ENCODE data around the gene NBEA.
"Not testable (repeated sequence)": the region's sequence is repeated elsewhere in the genome, so short reads cannot be mapped to it uniquely, and the experiment has no call there.

Gene NBEA

GRCh38 chr13:35309706-35310105 is 367.6 kb downstream of the NBEA start:
- no peak for DNase-seq

GRCh38 chr13:35332134-35332533 is 390.1 kb downstream of the NBEA start:
- no peak for DNase-seq

GRCh38 chr13:35333157-35333556 is 391.1 kb downstream of the NBEA start:
- no peak for DNase-seq

DNA sequence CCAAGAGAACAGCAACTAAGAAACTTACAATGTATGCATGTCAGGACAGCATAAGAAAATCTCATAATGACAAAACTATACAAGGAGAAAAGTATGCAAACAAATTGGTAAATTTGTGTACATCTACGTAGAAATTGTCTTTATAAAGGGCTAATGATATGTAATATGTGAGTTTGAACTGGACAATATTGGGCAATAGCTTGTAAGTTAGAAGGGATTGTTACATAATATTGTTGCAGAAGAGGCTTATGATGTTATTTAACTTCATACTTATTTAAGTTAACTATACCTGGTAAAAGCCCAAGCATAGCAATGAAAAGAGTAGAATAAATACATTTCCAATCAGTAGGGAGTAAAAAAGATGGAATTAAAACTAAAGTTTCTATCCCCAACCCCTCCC is 400.4 kb downstream of the NBEA start:
- no peak for DNase-seq

DNA sequence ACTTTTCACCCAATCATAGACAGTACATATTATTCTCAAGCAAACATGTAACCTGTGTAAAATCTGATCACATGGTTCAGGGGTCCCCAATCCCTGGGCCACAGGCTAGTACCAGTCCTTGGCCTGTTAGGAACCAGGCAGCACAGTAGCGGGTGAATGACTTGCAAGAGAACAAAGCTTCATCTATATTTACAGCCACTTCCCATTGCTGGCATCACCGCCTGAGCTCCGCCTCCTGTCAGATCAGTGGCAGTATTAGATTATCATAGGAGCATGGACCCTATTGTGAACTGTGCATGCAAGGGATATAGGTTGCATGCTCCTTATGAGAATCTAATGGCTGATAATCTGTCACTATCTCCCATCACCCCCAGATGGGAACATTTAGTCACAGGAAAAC is 401.3 kb downstream of the NBEA start:
- DNase-seq, result no peak

- DNase-seq, result no peak
These were observed 403.9 kb downstream of the NBEA start for GRCh38 chr13:35345992-35346391.

- no peak for DNase-seq
These were observed 404.4 kb downstream of the NBEA start for GRCh38 chr13:35346494-35346893.

DNA sequence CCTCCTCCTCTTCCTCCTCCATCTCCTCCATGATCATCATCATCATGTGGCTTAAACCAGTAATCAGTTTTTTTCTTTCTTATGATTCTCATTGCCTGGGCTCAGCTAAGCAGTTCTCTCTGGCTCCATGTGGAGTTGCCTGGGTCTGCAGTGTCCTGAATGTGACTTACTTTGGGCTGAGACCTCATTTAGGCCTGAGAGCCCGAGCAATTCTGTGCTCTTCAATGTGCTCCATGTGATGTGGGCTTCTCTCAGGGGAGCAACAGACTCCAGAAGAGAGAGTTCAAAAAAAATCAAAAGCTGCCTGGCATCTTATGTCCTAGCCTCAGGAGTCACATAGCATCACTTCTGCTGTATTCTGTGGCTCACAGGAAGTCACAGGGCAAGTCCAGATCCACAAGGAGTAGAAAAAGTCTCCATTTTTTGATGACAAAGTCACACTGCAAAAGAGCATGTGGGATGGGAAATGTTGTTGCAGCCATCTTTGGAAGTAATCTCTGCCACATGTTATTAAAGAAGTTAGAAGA is 405.7 kb downstream of the NBEA start:
- DNase-seq, result no peak

- no peak for DNase-seq
These were observed 407.0 kb downstream of the NBEA start for GRCh38 chr13:35349052-35349451.

GRCh38 chr13:35349673-35350278 is 407.7 kb downstream of the NBEA start:
- DNase-seq, result no peak

GRCh38 chr13:35354285-35354684 is 412.2 kb downstream of the NBEA start:
- no peak for DNase-seq

- DNase-seq, result no peak
These were observed 412.8 kb downstream of the NBEA start for GRCh38 chr13:35354882-35355281.

GRCh38 chr13:35356572-35356971 is 414.5 kb downstream of the NBEA start:
- no peak for DNase-seq

GRCh38 chr13:35365883-35366282 is 423.8 kb downstream of the NBEA start:
- DNase-seq, result no peak

GRCh38 chr13:35367586-35367985 is 425.5 kb downstream of the NBEA start:
- DNase-seq, result no peak

DNA sequence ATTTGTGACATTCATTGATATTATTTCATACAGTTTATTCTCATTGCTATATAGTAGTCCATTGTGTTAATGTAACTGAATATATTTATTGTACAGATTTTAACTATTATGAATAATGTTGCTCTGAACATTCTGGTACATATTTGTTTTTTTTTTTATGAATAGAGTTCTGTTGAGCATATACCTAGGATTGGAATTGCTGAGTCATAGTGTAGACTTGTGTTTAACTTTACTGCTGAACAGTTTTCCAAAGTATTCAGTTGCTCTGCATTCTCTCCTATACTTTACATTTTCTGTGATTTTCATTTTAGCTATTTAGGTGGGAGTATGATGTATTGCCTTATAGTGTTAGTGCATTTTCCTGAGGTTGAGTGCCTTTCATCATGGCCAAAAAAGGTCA is 436.9 kb downstream of the NBEA start:
- DNase-seq, result no peak

- DNase-seq, result no peak
These were observed 437.6 kb downstream of the NBEA start for GRCh38 chr13:35379663-35380062.

- no peak for DNase-seq
These were observed 445.7 kb downstream of the NBEA start for GRCh38 chr13:35387682-35388250.

DNA sequence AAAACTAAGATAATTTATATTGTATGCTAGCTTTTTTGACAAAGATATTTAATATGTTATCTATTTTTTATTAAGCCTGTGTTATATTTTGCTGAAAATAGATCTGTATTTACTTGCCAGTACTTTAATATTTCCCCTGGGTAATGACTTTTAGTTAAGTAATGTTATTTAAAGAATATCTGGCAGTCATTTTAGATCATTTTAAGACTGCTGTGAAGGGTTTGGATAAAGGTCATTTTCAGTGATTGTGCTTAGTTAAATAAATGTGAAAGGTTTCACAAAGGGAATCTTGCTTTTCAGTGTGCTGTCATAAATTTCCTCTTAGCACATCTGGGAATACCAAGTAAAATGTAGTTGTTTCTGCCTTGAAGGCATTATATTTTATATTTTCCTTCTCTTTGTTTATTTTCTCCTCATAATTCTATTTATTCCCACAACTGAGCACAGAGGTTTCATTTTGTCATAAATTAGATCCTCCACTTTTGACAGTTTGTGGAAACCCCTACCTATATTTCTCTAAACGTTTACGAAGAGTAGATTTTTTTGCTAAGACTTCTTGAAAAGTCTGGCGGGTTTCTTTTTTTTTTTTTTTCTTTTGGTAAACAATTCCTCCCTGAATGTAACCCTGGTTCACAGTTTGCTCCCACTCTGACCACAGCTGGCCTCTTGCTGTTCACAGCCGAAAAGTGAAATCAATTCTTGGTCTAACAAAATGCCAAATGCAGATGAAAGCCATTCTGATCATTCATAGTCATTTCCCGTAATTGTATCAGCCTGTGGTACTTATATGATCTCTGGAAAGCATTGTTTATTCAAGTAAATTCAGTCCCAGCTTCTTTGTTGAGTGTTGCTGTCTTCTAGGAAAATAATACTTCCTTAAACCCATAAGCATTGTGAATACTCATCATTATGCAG is 446.6 kb downstream of the NBEA start:
- DNase-seq, result no peak

- DNase-seq, result no peak
These were observed 447.5 kb downstream of the NBEA start for GRCh38 chr13:35389535-35389934.

DNA sequence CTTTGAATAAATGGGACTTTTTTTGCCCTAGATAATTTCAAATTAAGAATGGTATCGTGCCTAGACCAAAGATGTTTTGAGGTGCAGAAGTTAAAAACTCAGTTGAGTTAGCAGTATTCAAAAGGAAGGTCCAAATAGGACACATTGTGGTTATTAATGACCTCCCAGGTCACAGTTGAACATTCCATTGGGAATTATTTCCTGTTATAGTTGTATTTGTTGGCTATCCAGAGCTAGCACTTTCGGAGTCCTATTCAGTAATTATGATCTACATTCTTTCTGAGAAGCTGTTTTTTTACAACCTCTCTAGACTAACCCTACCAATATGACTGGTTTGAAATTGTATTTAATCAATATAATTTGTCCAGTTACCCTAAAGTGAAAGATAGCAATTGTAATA is 450.7 kb downstream of the NBEA start:
- no peak for DNase-seq

DNA sequence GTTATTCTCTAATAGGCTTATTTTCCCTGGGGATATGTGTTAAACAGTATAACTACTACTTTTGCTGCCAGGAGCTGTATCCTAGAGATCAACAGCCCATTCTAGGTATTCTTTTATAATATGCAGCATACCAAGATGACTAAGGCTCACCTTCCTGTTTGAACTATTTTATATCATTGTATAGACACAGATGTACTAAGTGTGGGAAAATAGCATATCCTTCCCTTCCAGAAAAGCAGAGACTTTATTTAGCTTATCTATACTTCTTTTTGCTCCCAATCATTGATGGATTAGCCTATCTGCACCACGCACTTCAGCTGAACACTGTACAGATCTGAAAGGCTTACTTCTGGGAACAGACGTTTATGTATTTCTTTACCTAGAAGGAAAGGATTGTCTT is 451.8 kb downstream of the NBEA start:
- no peak for DNase-seq

DNA sequence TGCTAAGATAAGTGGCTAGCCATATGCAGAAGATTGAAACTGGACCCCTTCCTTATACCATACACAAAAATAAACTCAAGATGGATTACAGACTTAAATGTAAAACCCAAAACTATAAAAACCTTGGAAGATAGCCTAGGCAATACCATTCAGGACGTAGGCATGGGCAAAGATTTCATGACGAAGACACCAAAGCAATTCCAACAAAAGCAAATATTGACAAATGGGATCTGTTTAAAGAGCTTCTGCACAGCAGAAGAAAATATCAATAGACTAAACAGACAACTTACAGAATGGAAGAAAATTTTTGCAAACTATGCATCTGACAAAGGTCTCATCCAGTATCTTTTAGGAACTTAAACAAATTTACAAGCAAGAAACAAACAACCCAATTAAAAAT is 466.2 kb downstream of the NBEA start:
- not testable (repeated sequence) for DNase-seq
